Esophagus (tissue), 2 donors: ENCODE measurements around the gene TBC1D9. TPM values are rescaled to one million over a fixed set of nuclear protein-coding genes. Genes with fewer than 3 reads are reported as not detected.

Experiments
- H3K27ac ChIP-seq, 2 donors: one replicate each; pipeline ENCODE4 v1.5.1; 2013; ENCODE audit warnings: low read depth in 2 of 2, mild to moderate bottlenecking in 2 of 2, inconsistent platforms in 1 of 2, low read length in 1 of 2, moderate library complexity in 1 of 2
- H3K27me3 ChIP-seq, 2 donors: one replicate each; pipeline ENCODE4 v1.6.1; 2013; ENCODE audit warnings: low read length in 2 of 2, control low read depth in 1 of 2, mild to moderate bottlenecking in 1 of 2; ENCODE audit not compliant: insufficient read depth in 2 of 2, control insufficient read depth in 1 of 2
- H3K36me3 ChIP-seq, 2 donors: one replicate each; pipeline ENCODE4 v1.6.1; 2013; ENCODE audit warnings: low read length in 1 of 2; ENCODE audit not compliant: control insufficient read depth in 2 of 2, insufficient read depth in 2 of 2
- H3K4me1 ChIP-seq, 2 donors: one replicate each; pipeline ENCODE4 v1.6.1; 2013; ENCODE audit warnings: low read length in 1 of 2; ENCODE audit not compliant: control insufficient read depth in 2 of 2, insufficient read depth in 2 of 2
- H3K4me3 ChIP-seq, 2 donors: one replicate each; pipeline ENCODE4 v1.5.1; 2013; ENCODE audit warnings: low read length in 2 of 2, mild to moderate bottlenecking in 2 of 2, low read depth in 1 of 2, moderate library complexity in 1 of 2
- H3K9me3 ChIP-seq, 2 donors: one replicate each; pipeline ENCODE4 v1.6.1; 2013; ENCODE audit warnings: mild to moderate bottlenecking in 2 of 2, low read depth in 1 of 2, low read length in 1 of 2, moderate library complexity in 1 of 2; ENCODE audit not compliant: control insufficient read depth in 2 of 2, insufficient read depth in 1 of 2
- WGBS, 2 donors: extraction: QIAGEN DNeasy Blood & Tissue Kit; methylation state at CpG; one replicate each; pipeline ENCODE4 v1.1.7; 2013; 5-methylcytosine and 5-hydroxymethylcytosine counted together
- polyA plus RNA-seq, 2 donors: library from polyadenylated mRNA; stranded (reverse); fragments of 200-250 nt; gene quantifications; one replicate each; pipeline ENCODE4 v1.2.3, GENCODE V29; 2013
- donor health status: healthy with polysubstance abuse.
- donor health status: Bipolar disorder and iron deficiency.

Gene TBC1D9
- polyA plus RNA-seq, 2 donors: 3.3 to 6.3 TPM

DNA sequence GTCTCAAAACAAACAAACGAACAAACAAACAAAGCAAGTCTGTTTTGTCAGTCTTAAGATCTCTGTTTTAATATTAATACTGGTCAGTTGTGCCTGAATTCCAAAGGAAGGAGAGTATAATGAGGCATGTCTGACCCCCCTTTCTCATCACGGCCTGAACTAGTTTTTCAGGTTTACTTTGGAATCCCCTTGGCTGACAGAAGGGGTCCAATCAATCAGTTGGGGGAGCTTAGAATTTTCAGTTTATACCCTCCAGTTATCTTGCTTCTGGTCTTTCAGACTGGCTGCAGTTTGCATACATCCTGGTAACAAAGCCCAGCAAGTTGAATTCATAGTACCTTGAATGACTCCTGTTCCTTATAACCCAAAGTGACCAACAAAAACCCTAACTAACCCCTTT lies 41.1 kb downstream of the TBC1D9 start:
- no peaks in the 10 kb centered on the region for H3K4me1 ChIP-seq
- H3K36me3 ChIP-seq: no peaks in the 10 kb centered on the region
- H3K27me3 ChIP-seq: no peaks in the 10 kb centered on the region
- H3K9me3 ChIP-seq: no peaks in the 10 kb centered on the region
- H3K27ac ChIP-seq: no peak overlapping the region
- 56 to 63% methylated on average over 2 of the region's 2 CpGs for WGBS, 2 donors
- no peak overlapping the region for H3K4me3 ChIP-seq

DNA sequence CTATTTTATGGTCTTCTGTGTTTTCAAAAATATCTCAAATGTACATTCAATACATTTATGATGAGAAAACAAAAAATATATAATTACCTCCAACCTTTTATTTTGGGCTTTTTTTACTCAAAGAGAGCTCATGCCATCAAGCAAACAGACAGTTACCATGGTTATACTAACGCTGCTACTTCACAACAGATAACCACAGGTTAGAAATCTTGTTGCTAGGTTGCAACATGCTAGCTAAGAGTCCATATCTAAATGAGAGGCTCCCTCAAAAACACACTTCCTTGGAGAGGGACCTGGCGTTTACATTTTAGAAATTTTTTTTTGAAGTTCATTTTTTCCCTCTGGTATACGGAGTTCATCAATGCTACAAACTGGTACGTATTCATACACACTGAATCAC lies 44.3 kb downstream of the TBC1D9 start:
- no peaks in the 10 kb centered on the region for H3K36me3 ChIP-seq
- no peaks in the 10 kb centered on the region for H3K4me1 ChIP-seq
- no peaks in the 10 kb centered on the region for H3K27me3 ChIP-seq
- WGBS, 2 donors: 76 to 77% methylated on average over 4 of the region's 4 CpGs
- no peak overlapping the region for H3K27ac ChIP-seq
- no peaks in the 10 kb centered on the region for H3K9me3 ChIP-seq
- no peak overlapping the region for H3K4me3 ChIP-seq

GRCh38 chr4:140710908-140711622 lies 45.1 kb downstream of the TBC1D9 start:
- H3K36me3 ChIP-seq: no peaks in the 10 kb centered on the region
- no peaks in the 10 kb centered on the region for H3K4me1 ChIP-seq
- H3K27me3 ChIP-seq: no peaks in the 10 kb centered on the region
- H3K27ac ChIP-seq: no peak overlapping the region
- H3K4me3 ChIP-seq: no peak overlapping the region
- WGBS, 2 donors: 64 to 74% methylated on average over 11 of the region's 11 CpGs
- no peaks in the 10 kb centered on the region for H3K9me3 ChIP-seq

DNA sequence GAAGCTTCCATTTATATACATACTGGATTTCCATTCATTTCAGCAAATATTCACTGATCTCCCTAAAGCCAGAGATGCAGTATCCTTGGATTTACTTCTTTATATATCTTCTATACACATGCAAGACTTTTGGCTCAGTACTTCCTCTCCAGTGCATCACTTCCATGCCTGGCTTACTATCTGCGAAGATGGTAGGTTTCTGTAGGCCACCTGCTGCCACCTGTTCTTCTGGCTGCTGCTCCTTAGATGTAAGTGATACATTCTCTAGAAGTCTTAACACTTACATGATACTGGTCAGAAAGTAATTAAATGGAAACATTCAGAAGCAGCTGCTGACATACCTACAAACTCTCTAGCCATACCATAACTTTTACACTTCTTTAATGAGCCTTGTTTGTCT lies 48.9 kb downstream of the TBC1D9 start:
- no peaks in the 10 kb centered on the region for H3K36me3 ChIP-seq
- no peaks in the 10 kb centered on the region for H3K9me3 ChIP-seq
- H3K4me3 ChIP-seq: no peak overlapping the region
- no peak overlapping the region for H3K27ac ChIP-seq
- H3K27me3 ChIP-seq: no peaks in the 10 kb centered on the region
- 96 to 97% methylated on average over 1 of the region's 1 CpG for WGBS, 2 donors
- no peaks in the 10 kb centered on the region for H3K4me1 ChIP-seq

DNA sequence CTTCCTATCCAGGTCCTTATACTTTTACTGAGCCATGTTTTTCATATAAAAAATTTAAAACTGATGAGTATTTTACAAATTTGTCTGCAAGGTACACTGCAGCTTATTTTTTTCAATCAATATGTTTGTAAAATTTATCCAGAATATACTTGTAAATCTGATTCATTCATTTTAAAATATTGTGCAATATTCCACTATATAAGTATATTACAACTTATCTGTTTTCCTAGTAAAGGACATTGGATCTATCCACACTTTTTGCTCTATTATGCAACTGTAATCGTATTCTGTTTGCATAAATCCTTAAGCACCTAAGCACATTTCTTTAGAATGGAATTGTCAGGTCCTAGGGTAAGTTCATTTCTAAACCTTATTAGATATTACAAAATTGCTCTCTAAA lies 49.5 kb downstream of the TBC1D9 start:
- H3K27ac ChIP-seq: no peak overlapping the region
- WGBS, 2 donors: 82 to 83% methylated on average over 1 of the region's 1 CpG
- no peaks in the 10 kb centered on the region for H3K27me3 ChIP-seq
- H3K4me1 ChIP-seq: no peaks in the 10 kb centered on the region
- no peak overlapping the region for H3K4me3 ChIP-seq
- no peaks in the 10 kb centered on the region for H3K36me3 ChIP-seq
- no peaks in the 10 kb centered on the region for H3K9me3 ChIP-seq

- Histone ChIP-seq H3K27ac (no peak overlapping the region), H3K4me3 (no peak overlapping the region), H3K9me3 (no peaks in the 10 kb centered on the region), H3K36me3 (no peaks in the 10 kb centered on the region), H3K27me3 (no peaks in the 10 kb centered on the region), H3K4me1 (no peaks in the 10 kb centered on the region)
- 85 to 91% methylated on average over 2 of the region's 2 CpGs for WGBS, 2 donors
Measured at GRCh38 chr4:140706276-140706625, 49.9 kb downstream of the TBC1D9 start.

DNA sequence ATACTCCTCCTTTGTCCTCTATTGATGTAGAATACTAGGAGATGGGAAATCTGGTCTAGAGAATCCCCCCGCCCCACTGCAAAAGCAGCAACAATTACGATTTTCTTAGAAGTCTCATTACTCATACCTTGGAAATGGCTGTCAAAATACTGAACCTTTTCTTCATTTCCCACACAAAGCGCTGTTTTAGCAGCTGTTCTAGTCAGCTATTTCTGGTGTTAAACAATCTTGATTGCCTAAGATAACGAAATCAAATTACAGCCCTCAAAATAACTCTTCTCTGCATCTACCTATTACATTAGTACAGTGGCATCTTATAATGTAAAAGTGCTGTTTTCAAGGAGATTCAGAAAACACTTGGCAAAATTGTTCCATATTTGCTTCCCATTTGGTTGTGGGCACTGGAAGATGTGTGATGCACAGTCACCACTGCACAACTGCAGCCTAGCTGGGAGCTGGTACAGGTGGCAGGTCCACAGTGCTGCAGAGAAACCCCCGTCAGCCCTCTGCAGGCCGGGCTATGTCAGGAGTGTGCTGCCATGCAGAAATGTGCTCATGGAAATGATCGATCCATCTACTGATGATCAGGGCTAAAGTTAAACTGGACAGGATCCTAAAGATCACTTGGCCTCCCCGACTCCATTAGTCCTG lies 50.4 kb downstream of the TBC1D9 start:
- H3K9me3 ChIP-seq: no peaks in the 10 kb centered on the region
- H3K4me1 ChIP-seq: no peaks in the 10 kb centered on the region
- no peak overlapping the region for H3K27ac ChIP-seq
- H3K4me3 ChIP-seq: no peak overlapping the region
- 90 to 94% methylated on average over 8 of the region's 8 CpGs for WGBS, 2 donors
- H3K36me3 ChIP-seq: no peaks in the 10 kb centered on the region
- H3K27me3 ChIP-seq: no peaks in the 10 kb centered on the region

DNA sequence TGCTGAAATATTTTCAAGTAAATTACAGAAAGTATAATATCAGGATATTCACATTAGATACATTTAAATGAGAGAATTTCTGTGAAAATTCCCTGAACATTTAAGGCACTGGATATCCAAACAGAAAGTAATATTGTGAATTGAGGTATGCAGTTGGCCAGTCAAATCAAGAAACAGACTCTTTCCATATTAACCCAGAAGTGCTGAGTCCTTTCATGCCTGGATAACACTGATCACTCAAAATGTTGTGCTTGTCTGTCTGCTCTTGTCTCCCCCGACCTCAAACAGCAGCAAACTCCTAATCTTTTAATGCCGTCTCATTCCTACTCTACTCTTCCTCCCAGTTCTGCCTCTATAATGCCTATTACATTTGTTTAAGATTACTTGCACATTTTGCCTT lies 51.2 kb downstream of the TBC1D9 start:
- no peaks in the 10 kb centered on the region for H3K4me1 ChIP-seq
- no peak overlapping the region for H3K27ac ChIP-seq
- 80 to 94% methylated on average over 2 of the region's 2 CpGs for WGBS, 2 donors
- H3K9me3 ChIP-seq: no peaks in the 10 kb centered on the region
- H3K27me3 ChIP-seq: no peaks in the 10 kb centered on the region
- no peaks in the 10 kb centered on the region for H3K36me3 ChIP-seq
- H3K4me3 ChIP-seq: no peak overlapping the region

DNA sequence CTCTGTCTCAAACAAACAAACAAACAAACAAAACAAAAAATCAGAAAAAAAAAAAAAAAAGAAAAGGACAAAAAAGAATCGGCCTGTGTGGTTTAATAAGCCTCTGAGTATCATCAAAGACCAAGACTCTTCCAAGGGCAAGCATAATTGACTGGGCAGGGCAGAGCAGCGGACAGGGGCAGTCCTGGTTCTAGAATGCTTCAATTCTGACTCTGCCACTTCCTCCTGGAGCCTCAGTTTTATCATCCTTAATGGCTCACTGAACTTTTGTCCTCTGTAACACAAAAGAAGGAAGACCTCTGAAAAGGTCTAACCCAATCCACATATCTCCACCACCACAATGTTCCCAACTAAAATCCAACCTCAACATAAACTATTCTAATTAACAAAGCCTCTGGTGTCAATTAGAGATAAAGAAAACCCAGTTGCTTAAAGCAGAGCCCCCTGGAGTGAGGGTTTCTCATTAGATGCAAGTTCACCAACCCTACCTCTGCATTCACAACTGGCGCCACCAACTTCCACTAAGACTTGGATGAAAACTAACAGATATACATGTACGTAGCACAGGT lies 51.7 kb downstream of the TBC1D9 start:
- WGBS, 2 donors: 92 to 93% methylated on average over 4 of the region's 4 CpGs
- H3K27me3 ChIP-seq: no peaks in the 10 kb centered on the region
- H3K36me3 ChIP-seq: no peaks in the 10 kb centered on the region
- no peak overlapping the region for H3K27ac ChIP-seq
- no peak overlapping the region for H3K4me3 ChIP-seq
- no peaks in the 10 kb centered on the region for H3K4me1 ChIP-seq
- H3K9me3 ChIP-seq: no peaks in the 10 kb centered on the region

DNA sequence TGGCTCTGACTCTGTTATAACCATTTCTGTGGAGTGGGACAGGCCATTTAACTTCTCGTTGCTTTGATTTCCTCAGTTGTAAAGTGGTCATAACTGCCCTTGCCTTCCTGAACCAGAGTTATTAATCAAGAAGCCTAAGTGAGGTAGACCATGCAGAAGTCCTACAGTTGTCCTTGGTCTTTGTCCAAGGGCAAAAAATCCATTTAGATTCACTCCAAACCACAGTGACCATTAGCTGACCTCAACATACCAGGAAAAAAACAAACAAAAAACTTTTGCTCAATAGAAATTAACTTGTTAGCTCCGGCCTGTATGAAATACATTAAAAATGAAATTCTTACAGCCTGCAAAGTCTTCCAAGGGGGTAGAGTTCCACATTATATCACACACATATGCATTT lies 52.7 kb downstream of the TBC1D9 start:
- H3K4me3 ChIP-seq: no peak overlapping the region
- no peaks in the 10 kb centered on the region for H3K27me3 ChIP-seq
- H3K4me1 ChIP-seq: no peaks in the 10 kb centered on the region
- no peaks in the 10 kb centered on the region for H3K9me3 ChIP-seq
- no peak overlapping the region for H3K27ac ChIP-seq
- H3K36me3 ChIP-seq: no peaks in the 10 kb centered on the region
- WGBS, 2 donors: 69 to 72% methylated on average over 2 of the region's 2 CpGs
